Measurements from ENCODE around the gene ZNF888. TPM values are rescaled to one million over a fixed set of nuclear protein-coding genes. Genes with fewer than 3 reads are reported as not detected.
A peak's percentile ranks its signal among the peaks of the same experiment; 100 is the strongest.
"Not testable (repeated sequence)": the region's sequence is repeated elsewhere in the genome, so short reads cannot be mapped to it uniquely, and the experiment has no call there.

ZNF888 gene
- polyA plus RNA-seq, 10 donors = 2.2 to 3.9 (median 2.9) TPM

- DNase-seq = peak; percentile 79 to 91 (median 84)
Observed at GRCh38 chr19:52942386-52943133, 19.3 kb upstream of the ZNF888 start.

GRCh38 chr19:52941941-52942385, 18.7 kb upstream of the ZNF888 start:
- peak; percentile 21 to 81 (median 57) for DNase-seq

GRCh38 chr19:52941523-52941922, 18.3 kb upstream of the ZNF888 start:
- peak in 1 of 3 donors; percentile 11 for DNase-seq

GRCh38 chr19:52940905-52941304, 17.7 kb upstream of the ZNF888 start:
- not testable (repeated sequence) for DNase-seq

- DNase-seq = no peak
Observed at GRCh38 chr19:52938761-52939160, 15.5 kb upstream of the ZNF888 start.

GRCh38 chr19:52936954-52937325, 13.7 kb upstream of the ZNF888 start:
- DNase-seq = no peak

GRCh38 chr19:52936151-52936953, 13.1 kb upstream of the ZNF888 start:
- DNase-seq = no peak

- DNase-seq = no peak
Observed at GRCh38 chr19:52935434-52935833, 12.2 kb upstream of the ZNF888 start.

- not testable (repeated sequence) for DNase-seq
Observed at GRCh38 chr19:52924641-52925040, 1.4 kb upstream of the ZNF888 start.

GRCh38 chr19:52923778-52924593, 758 bp upstream of the ZNF888 start:
- DNase-seq = peak; percentile 6 to 52 (median 14)

- no peak for DNase-seq
Observed at GRCh38 chr19:52917531-52917930, 5.7 kb downstream of the ZNF888 start.

- no peak for DNase-seq
Observed at GRCh38 chr19:52910648-52911047, 12.6 kb downstream of the ZNF888 start.

GRCh38 chr19:52904052-52904780, 19.0 kb downstream of the ZNF888 start:
- DNase-seq = not testable (repeated sequence)

- DNase-seq = no peak
Observed at GRCh38 chr19:52901842-52902241, 21.4 kb downstream of the ZNF888 start.

- not testable (repeated sequence) for DNase-seq
Observed at GRCh38 chr19:52898596-52898995, 24.6 kb downstream of the ZNF888 start.

GRCh38 chr19:52898101-52898500, 25.1 kb downstream of the ZNF888 start:
- no peak for DNase-seq

- DNase-seq = peak; percentile 94 to 97 (median 96)
Observed at GRCh38 chr19:52897138-52897935, 25.9 kb downstream of the ZNF888 start, which contains the start of gene ZNF320. ZNF320 (minus strand) TSS chr19:52897635; CDS start chr19:52890255, 7,380 bp downstream.

GRCh38 chr19:52896431-52897137, 26.6 kb downstream of the ZNF888 start:
- peak in 2 of 3 donors; percentile 5 to 17 for DNase-seq

- no peak for DNase-seq
Observed at GRCh38 chr19:52891336-52891735, 31.9 kb downstream of the ZNF888 start.

GRCh38 chr19:52889931-52890330, 33.3 kb downstream of the ZNF888 start:
- no peak for DNase-seq

Data from muscle of back (tissue), 11 donors.